Measurements from ENCODE around the gene CTLA4. TPM values are rescaled to one million over a fixed set of nuclear protein-coding genes. Genes with fewer than 3 reads are reported as not detected.
A peak's percentile ranks its signal among the peaks of the same experiment; 100 is the strongest.

The CTLA4 gene
- total RNA-seq, 2 experiments from 2014 or later: 20.8 to 66.6 TPM

- H3K4me3 Mint-ChIP-seq: no peak overlapping the region
- peaks cover 16% of the 10 kb centered on the region for H3K9me3 Mint-ChIP-seq (ENCODE audit: low read depth)
- DNase-seq (no peak), ATAC-seq (no peak)
- H3K36me3 Mint-ChIP-seq: peaks cover 37% of the 10 kb centered on the region
- peaks cover 22% of the 10 kb centered on the region for H3K4me1 Mint-ChIP-seq
- no peak overlapping the region for H3K27ac Mint-ChIP-seq
- CTCF ChIA-PET: interaction anchor here (1.0 to 1.7 kb wide), 4 partner anchors 9 to 85 kb away, joined by 3 to 7 read pairs (median 5); no protein-coding TSS in a partner anchor
- H3K27me3 Mint-ChIP-seq: no peaks in the 10 kb centered on the region
Observed at GRCh38 chr2:203900253-203900652, 32.7 kb downstream of the CTLA4 start.

GRCh38 chr2:203904022-203904421 lies 36.5 kb downstream of the CTLA4 start:
- Mint-ChIP-seq H3K9me3 (ENCODE audit: low read depth) (peaks cover 16% of the 10 kb centered on the region), H3K27ac (no peak overlapping the region), H3K36me3 (peaks cover 36% of the 10 kb centered on the region), H3K27me3 (no peaks in the 10 kb centered on the region), H3K4me1 (peaks cover 3% of the 10 kb centered on the region), H3K4me3 (no peak overlapping the region)
- no peak for ATAC-seq
- CTCF ChIA-PET: interaction anchor here (1.0 to 1.5 kb wide), 4 partner anchors 9 to 46 kb away, joined by 3 to 4 read pairs (median 4); no protein-coding TSS in a partner anchor
- DNase-seq: no peak

- CTCF ChIA-PET: interaction anchor here (2.4 kb wide), 1 partner anchor 90 kb away, joined by 10 read pairs; no protein-coding TSS in a partner anchor
- H3K9me3 Mint-ChIP-seq (ENCODE audit: low read depth): peaks cover 15% of the 10 kb centered on the region
Observed at GRCh38 chr2:203905656-203906055, 38.1 kb downstream of the CTLA4 start.

GRCh38 chr2:203908066-203908796 lies 40.7 kb downstream of the CTLA4 start:
- CTCF ChIA-PET: interaction anchor here (1.3 to 3.1 kb wide), 3 partner anchors 93 to 424 kb away, joined by 3 to 35 read pairs (median 15); no protein-coding TSS in a partner anchor
- Mint-ChIP-seq H3K27me3 (no peaks in the 10 kb centered on the region), H3K4me1 (peaks cover 17% of the 10 kb centered on the region), H3K27ac (no peak overlapping the region), H3K4me3 (no peak overlapping the region), H3K36me3 (peaks cover 16% of the 10 kb centered on the region), H3K9me3 (ENCODE audit: low read depth) (peaks cover 3% of the 10 kb centered on the region)
- no peak for ATAC-seq
- DNase-seq: no peak

More at GRCh38 chr2:203905656-203906055, 38.1 kb downstream of the CTLA4 start:
- ATAC-seq (no peak), DNase-seq (no peak)
- Mint-ChIP-seq H3K27me3 (no peaks in the 10 kb centered on the region), H3K27ac (no peak overlapping the region), H3K4me1 (peaks cover 17% of the 10 kb centered on the region), H3K4me3 (no peak overlapping the region), H3K36me3 (peaks cover 32% of the 10 kb centered on the region)

- Mint-ChIP-seq H3K36me3 (peaks cover 13% of the 10 kb centered on the region), H3K27me3 (no peaks in the 10 kb centered on the region), H3K4me3 (no peak overlapping the region), H3K9me3 (ENCODE audit: low read depth) (peaks cover 3% of the 10 kb centered on the region), H3K27ac (peak overlapping the region; percentile 12), H3K4me1 (peaks cover 19% of the 10 kb centered on the region)
- DNase-seq (no peak), ATAC-seq (no peak)
- CTCF ChIA-PET: interaction anchor here (0.7 to 3.1 kb wide), 16 partner anchors 9 to 428 kb away, joined by 3 to 35 read pairs (median 6); partner anchors contain the start of gene CTLA4
Observed at GRCh38 chr2:203908797-203909185, 41.2 kb downstream of the CTLA4 start.

GRCh38 chr2:203909261-203909967 lies 41.8 kb downstream of the CTLA4 start:
- H3K36me3 Mint-ChIP-seq: peaks cover 11% of the 10 kb centered on the region
- H3K4me1 Mint-ChIP-seq: peaks cover 25% of the 10 kb centered on the region
- DNase-seq (no peak), ATAC-seq (peak; percentile 74)
- H3K4me3 Mint-ChIP-seq: peak overlapping the region; percentile 0
- CTCF ChIA-PET: interaction anchor here (0.6 to 3.1 kb wide), 35 partner anchors 8 to 684 kb away, joined by 3 to 35 read pairs (median 4); partner anchors contain the start of genes CTLA4 and CYP20A1
- peaks cover 3% of the 10 kb centered on the region for H3K9me3 Mint-ChIP-seq (ENCODE audit: low read depth)
- H3K27ac Mint-ChIP-seq: peak overlapping the region; percentile 12
- no peaks in the 10 kb centered on the region for H3K27me3 Mint-ChIP-seq

GRCh38 chr2:203909974-203910373 lies 42.4 kb downstream of the CTLA4 start:
- Mint-ChIP-seq H3K4me3 (no peak overlapping the region), H3K27ac (peak overlapping the region; percentile 9), H3K4me1 (peaks cover 30% of the 10 kb centered on the region), H3K9me3 (ENCODE audit: low read depth) (no peaks in the 10 kb centered on the region), H3K27me3 (no peaks in the 10 kb centered on the region), H3K36me3 (peaks cover 7% of the 10 kb centered on the region)
- ATAC-seq: peak; percentile 45
- DNase-seq: no peak
- CTCF ChIA-PET: interaction anchor here (0.8 to 3.1 kb wide), 32 partner anchors 9 to 684 kb away, joined by 3 to 35 read pairs (median 4); partner anchors contain the start of genes CTLA4 and CYP20A1

- no peak for ATAC-seq
- no peak overlapping the region for H3K27ac Mint-ChIP-seq
- no peaks in the 10 kb centered on the region for H3K27me3 Mint-ChIP-seq
- H3K9me3 Mint-ChIP-seq (ENCODE audit: low read depth): no peaks in the 10 kb centered on the region
- CTCF ChIA-PET: interaction anchor here (0.7 to 1.3 kb wide), 4 partner anchors 10 to 1388 kb away, joined by 3 to 4 read pairs (median 4); no protein-coding TSS in a partner anchor
- no peak overlapping the region for H3K4me3 Mint-ChIP-seq
- H3K4me1 Mint-ChIP-seq: peaks cover 43% of the 10 kb centered on the region
- no peak for DNase-seq
- no peaks in the 10 kb centered on the region for H3K36me3 Mint-ChIP-seq
Observed at GRCh38 chr2:203913947-203914346, 46.4 kb downstream of the CTLA4 start.

- peak; percentile 63 for ATAC-seq
- Mint-ChIP-seq H3K27me3 (no peaks in the 10 kb centered on the region), H3K36me3 (no peaks in the 10 kb centered on the region), H3K4me1 (peaks cover 36% of the 10 kb centered on the region), H3K27ac (peak overlapping the region; percentile 42), H3K4me3 (no peak overlapping the region), H3K9me3 (ENCODE audit: low read depth) (no peaks in the 10 kb centered on the region)
- DNase-seq: peak; percentile 68
- CTCF ChIA-PET: interaction anchor here (0.7 to 1.4 kb wide), 9 partner anchors 11 to 1389 kb away, joined by 3 to 4 read pairs (median 3); no protein-coding TSS in a partner anchor
Observed at GRCh38 chr2:203914546-203915182, 47.1 kb downstream of the CTLA4 start.

- ATAC-seq: no peak
- CTCF ChIA-PET: interaction anchor here (0.9 to 1.4 kb wide), 4 partner anchors 39 to 108 kb away, joined by 3 to 4 read pairs (median 3); no protein-coding TSS in a partner anchor
- Mint-ChIP-seq H3K4me3 (no peak overlapping the region), H3K9me3 (ENCODE audit: low read depth) (no peaks in the 10 kb centered on the region), H3K4me1 (peaks cover 30% of the 10 kb centered on the region), H3K27ac (no peak overlapping the region), H3K27me3 (no peaks in the 10 kb centered on the region), H3K36me3 (no peaks in the 10 kb centered on the region)
- no peak for DNase-seq
Observed at GRCh38 chr2:203915256-203915655, 47.7 kb downstream of the CTLA4 start.

GRCh38 chr2:203916756-203917155 lies 49.2 kb downstream of the CTLA4 start:
- H3K27ac Mint-ChIP-seq: no peak overlapping the region
- H3K4me3 Mint-ChIP-seq: no peak overlapping the region
- CTCF ChIA-PET: interaction anchor here (1.1 kb wide), 1 partner anchor 12 kb away, joined by 6 read pairs; no protein-coding TSS in a partner anchor
- H3K9me3 Mint-ChIP-seq (ENCODE audit: low read depth): no peaks in the 10 kb centered on the region
- DNase-seq (no peak), ATAC-seq (no peak)
- H3K36me3 Mint-ChIP-seq: no peaks in the 10 kb centered on the region
- H3K27me3 Mint-ChIP-seq: no peaks in the 10 kb centered on the region
- peaks cover 28% of the 10 kb centered on the region for H3K4me1 Mint-ChIP-seq

GRCh38 chr2:203918264-203918663 lies 50.7 kb downstream of the CTLA4 start:
- Mint-ChIP-seq H3K27me3 (peaks cover 3% of the 10 kb centered on the region), H3K27ac (no peak overlapping the region), H3K36me3 (no peaks in the 10 kb centered on the region), H3K4me1 (peaks cover 28% of the 10 kb centered on the region), H3K9me3 (ENCODE audit: low read depth) (no peaks in the 10 kb centered on the region), H3K4me3 (no peak overlapping the region)
- ATAC-seq (no peak), DNase-seq (no peak)
- CTCF ChIA-PET: interaction anchor here (0.9 kb wide), 1 partner anchor 84 kb away, joined by 3 read pairs; no protein-coding TSS in a partner anchor
